Stimulated activated CD8-positive, alpha-beta memory T cell treated with anti-CD3 and anti-CD28 coated beads, Interleukin-7, amount 100 ng/mL, for 1 hour (primary cell): ENCODE measurements around the gene TMC3.
"Not testable (repeated sequence)": the region's sequence is repeated elsewhere in the genome, so short reads cannot be mapped to it uniquely, and the experiment has no call there.

ENCODE experiments used
- DNase-seq, 2 donors: peaks; one replicate each; pipeline ENCODE4 v3.0.0-alpha.2; 2020; ENCODE audit warnings: low read depth in 2 of 2

The TMC3 gene

DNA sequence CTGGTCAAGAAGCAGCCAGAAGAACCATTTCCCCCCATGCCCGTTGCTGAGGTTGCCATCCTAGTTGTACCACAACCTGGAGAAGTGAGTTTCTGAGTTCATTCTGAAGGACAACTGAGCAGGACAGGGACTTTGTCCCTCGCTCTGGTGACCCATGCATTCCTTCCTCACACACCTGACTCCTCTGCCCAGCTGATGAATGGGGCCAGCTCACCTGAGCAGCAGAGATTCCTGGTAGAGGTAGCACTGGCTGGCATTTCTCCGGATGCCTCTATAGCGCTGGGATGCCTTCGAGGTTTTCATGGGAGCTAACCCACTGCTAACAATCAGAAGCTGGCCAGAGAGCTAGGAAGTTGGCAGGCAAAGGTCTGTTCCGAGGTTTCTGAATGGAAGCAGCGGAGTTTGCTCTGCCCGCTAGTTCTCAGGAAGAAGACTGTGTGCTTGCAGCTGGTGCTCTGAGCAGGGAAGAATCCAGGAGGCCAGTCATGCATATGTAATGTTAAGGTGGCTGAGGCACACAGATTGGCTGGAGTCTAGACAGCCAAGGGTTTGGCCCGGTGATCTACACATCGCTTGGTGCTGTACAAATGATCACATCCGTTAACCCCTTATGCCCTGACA lies at the start of gene TMC3:
Gene TMC3, minus strand, starts transcription at position 439 of the 621 bp plus-strand sequence. Its CDS starts 136 bp downstream, at position 303.
- no peak for DNase-seq

DNA sequence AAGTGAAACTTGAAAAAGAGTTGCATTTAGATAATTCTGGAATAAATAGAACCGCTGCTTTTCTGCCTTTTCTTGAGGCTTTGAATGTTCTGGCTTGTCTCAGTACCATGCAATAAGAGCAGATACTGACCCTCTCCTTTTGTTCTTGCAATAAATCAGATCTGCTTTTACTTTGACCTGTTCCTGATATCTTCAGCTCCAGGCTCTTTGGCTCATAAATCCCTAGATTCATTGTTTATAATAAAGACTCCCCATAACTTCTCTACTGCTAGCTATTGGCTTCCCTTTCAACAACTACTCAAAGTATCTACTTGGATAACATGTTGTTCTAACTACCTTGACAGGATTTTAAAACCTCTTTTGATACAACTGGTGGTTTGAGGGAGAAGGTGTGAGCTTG lies 47.4 kb upstream of the TMC3 start:
- no peak for DNase-seq

DNA sequence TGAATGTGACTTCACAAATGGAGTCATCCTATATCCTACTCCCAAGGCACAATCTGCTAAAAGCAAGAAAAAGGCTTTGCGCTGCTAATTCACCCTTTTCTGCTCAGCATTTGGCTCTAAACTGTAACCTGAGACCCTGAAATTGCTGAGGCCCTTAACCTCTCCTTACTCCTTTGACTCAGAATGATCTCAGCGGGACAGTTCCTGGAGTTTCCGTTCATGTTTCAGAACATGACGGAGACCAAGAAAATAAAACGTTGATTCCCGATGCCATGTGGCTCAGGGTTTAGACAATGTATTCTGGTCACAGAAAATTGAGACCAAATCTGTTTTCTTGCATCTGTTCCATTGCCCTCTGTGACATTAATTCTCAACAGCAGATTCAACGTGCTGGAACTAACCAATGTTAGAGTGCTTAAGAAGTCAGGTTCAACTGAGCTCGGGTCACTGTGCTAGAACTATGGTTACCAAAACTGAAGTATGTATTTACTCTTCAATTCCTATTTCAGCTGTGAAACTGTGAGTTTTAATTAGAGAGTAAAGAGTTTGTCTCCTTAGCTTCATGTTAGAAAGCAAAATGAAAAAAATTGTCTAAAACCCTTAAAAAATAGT lies 45.4 kb upstream of the TMC3 start:
- no peak for DNase-seq

DNA sequence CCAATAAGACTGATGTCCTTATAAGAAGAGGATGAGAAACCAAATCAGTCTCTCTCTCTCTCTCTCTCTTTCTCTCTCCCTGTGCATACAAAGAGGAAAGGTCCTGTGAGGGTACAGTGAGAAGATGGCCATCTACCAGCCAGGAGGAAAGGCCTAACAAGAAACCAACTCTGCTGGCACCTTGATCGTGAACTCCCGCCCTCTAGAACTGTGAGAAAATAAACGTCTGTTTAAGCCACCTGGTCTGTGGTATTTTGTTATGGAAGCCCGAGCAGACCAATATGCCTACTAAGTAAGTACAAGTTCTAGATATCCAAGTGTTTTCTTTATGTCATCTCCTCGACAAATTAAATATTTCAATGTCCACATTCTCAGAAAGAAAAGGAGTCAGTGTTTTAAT lies 44.9 kb upstream of the TMC3 start:
- DNase-seq = no peak

DNA sequence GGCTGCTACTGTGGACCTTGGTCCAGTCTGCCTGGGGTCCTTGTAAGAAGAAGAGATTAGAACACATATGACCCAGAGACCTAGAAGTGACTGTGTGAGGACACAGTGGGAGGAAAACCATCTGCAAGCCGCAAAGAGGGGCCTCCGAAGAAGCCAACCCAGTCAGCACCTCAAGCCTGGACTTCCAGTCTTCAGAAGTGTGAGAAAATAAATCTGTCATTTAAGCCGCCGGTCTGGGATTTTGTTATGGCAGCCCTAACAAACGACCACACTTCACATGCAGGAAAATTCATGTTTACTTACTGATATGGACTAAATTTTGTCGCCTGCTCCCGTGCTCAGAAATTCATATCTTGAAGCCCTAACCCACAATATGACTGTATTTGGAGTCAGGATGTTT lies 44.4 kb upstream of the TMC3 start:
- no peak for DNase-seq

DNA sequence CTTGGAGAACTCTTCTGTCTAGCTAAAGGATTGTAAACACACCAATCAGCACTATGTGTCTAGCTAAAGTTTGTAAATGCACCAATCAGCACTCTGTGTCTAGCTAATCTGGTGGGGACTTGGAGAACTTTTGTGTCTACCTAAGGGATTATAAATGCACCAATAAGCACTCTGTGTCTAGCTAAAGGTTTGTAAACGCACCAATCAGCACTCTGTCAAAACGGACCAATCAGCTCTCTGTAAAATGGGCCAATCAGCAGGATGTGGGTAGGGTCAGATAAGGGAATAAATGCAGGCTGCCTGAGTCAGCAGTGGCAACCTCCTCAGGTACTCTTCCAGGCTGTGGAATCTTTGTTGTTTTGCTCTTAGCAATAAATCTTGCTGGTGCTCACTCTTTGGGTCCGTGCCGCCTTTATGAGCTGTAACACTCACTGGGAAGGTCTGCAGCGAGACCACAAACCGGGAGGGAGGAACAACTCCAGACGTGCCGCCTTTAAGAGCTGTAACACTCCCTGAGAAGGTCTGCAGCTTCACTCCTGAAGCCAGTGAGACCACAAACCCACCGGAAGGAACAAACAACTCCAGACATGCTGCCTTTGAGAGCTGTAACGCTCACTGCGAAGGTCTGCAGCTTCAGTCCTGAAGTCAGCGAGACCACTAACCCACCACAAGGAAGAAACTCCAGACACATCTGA lies 40.4 kb upstream of the TMC3 start:
- not testable (repeated sequence) for DNase-seq

DNA sequence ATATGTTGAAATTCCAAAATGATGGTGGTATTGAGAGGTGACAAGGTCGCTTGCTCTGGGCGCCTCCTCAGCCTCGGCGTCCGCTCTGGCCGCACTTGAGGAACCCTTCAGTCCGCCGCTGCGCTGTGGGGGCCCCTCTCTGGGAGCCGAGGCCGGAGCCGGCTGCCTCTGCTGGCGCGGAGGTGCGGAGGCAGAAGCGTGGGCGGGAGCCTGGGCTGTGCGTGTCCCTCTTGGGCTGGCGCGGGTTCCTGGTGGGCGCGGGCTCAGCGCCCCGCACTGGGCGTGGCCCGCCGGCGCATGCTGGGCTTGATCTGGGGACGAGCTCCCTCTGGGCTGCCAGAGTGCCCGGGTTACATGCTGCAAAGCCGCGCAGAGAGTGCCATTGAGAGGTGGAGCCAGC lies 39.8 kb upstream of the TMC3 start:
- no peak for DNase-seq

DNA sequence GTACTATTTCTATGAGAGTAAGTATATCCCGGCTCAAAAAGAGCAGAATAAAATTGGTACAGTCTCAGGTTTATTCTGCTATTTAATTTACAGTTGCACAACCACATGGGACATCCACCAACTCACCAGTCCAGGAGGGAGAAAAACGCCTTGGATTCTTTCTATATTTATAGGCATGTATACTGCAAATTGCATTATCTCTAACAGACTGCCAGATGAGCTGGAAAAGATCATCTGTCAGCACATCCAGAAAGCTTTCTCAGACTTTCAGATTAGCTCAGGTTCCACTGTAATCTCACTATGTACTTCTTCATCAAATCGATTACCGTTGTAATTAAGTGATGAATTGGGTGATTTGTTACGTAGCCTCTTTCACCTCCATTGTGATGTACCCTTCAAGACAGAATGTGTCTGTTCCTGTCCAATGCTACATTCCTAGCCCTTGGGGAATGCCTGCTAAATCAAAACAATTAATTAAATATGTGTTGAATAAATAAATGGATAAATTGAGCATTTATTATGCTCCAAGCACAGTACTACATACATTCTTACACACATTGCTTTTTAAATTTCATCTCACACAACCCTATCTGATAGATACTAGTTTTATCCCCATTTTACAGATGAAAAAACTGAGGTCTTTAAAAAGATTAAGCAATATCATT lies 38.1 kb upstream of the TMC3 start:
- no peak for DNase-seq

DNA sequence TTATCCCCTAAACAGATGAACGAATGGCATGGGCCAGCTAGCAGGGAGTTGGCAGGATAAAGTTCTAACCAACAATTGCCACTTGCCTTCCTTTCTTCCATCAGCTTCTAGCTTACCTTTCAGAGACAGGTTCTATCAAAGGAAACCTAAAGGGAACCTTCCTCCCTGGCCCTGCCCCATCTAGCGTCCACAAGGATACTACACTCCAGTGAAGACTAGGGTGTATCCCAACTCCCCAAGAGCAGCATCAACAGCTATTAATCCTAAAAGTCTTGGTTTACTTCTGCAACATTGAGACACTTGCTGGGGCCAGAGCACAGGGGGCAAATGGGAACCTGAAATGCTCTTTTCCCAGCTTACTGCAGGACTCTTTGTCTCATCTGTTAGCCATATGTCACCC lies 37.0 kb upstream of the TMC3 start:
- no peak for DNase-seq

DNA sequence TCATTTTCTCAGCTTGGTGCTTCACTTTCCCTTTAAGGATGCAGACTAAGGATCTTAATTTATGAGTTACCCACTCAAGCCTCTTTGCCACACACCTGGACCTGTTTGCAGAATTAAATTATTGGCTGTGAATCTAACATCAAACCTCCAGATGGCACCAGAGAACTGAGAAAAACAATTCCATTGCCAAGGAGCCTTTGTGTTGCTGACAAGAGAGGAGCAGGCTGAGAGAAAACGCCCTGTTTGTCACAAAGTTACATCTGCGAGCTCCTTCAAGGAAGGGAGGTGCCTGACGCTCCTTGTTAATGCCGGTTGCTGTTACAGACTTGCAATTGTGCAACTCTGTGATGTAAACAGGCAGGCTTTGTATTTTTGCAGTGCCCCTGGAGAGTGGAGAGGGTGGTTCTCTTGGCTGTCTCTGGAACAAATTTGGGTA lies 36.3 kb upstream of the TMC3 start:
- no peak for DNase-seq

DNA sequence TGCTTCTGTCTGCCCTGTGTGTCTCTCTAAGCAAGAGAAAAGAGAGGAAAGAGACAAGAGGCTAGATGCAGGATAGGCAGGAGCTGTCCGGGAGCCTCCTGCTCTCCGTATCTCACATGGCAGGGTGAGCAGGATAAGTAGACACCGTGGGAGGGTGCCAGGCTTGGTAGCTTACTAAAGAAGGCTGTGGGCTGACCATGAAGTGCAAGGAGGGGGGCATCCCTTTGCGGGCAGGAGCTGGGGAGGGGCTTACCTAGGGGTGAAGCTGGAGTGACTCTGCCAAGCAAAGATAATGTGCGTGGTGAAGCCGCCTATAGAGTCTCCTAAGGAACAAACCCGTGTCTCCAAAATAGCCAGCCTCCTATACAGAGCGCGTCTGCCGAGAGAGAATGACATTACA lies 33.7 kb upstream of the TMC3 start:
- DNase-seq = no peak

DNA sequence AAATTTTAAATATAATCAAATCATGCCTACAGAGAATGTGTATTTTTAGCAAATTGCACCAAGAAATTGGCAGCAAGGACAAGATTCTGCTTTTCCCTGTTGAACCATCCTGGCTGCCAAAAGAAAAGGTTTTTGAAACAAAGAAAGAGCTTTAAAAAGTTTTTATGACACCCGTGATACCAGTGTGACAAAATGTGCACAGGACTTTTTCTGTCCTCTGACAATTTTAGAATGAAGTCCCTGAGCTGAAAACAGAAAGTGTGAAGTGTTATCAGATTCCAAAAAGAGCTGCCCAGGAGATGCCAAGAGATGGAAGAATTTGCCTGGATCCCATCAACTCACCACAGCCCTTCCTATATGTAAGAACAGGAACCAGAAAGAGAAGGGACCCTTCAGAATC lies 33.2 kb upstream of the TMC3 start:
- DNase-seq = no peak

DNA sequence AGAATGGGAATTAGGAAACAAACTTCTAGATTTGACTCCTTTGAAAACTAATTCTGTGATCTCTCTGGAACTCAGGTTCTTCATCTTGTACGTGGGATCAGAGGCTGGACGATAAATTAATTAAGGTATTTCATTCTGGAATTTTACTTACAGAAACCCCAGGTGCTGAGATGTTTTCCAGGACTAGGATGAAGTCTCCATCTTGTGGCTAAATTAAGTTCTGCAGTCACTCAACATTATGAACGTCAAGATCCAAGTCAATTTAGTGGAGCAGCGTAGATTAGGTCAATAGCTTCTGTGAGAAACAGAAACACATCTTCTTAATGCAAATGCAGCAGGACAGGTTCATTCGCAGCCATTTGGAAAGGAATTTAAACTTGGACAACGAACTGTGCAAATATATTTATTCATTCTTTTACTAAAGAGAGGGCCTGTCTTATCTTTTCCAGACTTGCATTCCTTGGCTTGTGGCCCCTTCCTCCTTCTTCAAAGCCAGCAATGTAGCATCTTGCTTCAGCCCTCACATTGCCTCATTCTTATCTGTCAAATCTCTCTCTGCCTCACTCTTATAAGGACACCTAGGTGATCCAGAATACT lies 26.7 kb upstream of the TMC3 start:
- no peak for DNase-seq

DNA sequence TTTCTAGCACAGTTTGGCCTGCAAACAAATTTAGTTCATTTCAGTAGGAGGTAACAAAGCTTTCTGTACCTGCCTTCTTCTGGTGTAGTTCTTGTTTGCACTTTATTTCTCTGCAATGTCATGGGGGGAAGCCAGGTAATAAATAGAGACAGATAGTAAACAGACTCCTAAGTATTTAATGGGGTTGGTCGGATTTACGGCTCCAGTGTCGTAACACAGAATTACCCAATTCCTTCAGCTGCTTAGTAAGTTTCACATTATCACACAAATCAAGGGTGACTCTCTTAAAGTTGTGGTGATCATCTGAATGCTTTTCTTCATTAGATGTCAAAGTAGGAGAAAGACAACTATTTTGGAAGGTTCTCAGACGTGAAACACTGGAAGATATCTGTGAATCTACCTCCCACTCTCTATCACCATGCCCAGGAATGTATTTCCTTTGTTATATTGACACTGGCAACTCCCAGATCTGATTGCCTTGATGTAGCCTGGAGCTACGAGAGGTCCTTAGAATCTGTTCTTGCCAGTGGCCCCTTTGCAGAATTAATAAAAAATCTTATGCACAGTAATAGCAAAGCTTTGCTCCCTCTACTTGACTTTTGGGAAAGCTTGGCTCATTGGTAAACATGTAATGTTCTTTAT lies 25.0 kb upstream of the TMC3 start:
- no peak for DNase-seq

DNA sequence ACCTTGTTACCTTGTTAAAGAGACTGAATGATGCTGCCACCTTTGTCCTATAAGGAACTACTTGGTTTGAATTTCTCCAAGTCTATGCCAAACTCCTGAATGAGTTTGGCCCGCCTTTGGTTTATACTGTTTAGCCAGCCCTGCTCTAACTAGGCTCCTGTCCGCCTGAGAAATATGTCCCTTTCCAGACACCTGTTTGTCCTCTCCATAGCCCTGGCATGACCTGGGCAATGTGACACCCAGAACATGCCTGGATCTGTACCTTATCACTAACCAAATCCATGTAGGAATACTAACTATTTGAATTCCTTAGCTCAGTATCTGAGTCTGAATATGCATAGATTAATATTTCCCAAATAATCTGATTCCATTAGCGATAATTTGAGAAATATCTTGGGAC lies 24.4 kb upstream of the TMC3 start:
- DNase-seq = no peak

DNA sequence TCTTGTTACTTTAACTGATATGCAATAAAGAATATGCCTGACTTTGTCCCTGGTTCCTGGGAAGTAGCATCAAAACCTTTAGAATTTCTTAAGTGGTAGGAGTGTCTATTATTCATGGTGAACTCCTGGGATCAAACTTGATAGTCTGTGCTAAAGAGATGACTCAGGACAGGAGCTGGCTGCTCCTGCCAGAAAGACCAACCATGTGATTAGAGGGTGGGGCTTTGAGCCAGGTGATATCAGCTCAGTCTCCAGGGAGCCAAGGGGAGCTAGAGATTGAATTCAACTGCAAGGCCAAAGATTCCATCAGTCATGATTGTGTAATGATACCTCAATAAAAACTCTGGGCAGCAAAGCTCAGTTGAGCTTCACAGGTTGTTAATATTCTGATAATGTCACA lies 20.6 kb upstream of the TMC3 start:
- no peak for DNase-seq

DNA sequence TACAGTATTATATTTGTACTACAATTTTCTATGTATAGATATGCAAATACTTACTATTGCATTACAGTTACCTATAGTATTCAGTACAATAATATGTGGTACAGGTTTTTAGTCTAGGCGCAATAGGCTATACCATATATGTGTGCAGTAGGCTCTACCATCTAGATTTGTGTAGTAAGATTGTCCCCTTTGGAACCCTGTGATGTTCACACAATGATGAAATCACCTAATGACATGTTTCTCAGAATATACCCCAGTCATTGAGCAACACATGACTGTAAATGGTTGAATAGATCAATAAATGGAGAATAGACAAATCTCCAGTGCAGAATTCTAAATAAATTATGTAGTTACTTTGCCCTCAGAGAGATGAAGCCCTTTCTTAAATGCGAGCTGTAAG lies 17.6 kb upstream of the TMC3 start:
- no peak for DNase-seq

DNA sequence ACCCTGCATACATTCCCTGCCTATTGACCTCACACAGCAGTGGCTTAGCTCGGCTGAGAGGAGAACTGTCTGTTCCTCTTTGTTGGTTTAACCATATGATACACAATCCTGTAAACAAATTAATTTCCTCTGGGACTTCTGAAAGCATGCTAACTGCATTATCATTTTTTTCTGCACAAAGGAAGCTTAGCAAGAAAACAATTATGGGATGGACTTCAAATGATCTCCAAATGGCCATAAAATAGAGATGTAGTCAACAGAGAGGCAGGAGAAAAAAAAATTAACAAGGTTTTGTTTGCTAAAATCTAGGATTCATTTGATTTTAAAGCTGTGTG lies 14.4 kb upstream of the TMC3 start:
- no peak for DNase-seq

DNA sequence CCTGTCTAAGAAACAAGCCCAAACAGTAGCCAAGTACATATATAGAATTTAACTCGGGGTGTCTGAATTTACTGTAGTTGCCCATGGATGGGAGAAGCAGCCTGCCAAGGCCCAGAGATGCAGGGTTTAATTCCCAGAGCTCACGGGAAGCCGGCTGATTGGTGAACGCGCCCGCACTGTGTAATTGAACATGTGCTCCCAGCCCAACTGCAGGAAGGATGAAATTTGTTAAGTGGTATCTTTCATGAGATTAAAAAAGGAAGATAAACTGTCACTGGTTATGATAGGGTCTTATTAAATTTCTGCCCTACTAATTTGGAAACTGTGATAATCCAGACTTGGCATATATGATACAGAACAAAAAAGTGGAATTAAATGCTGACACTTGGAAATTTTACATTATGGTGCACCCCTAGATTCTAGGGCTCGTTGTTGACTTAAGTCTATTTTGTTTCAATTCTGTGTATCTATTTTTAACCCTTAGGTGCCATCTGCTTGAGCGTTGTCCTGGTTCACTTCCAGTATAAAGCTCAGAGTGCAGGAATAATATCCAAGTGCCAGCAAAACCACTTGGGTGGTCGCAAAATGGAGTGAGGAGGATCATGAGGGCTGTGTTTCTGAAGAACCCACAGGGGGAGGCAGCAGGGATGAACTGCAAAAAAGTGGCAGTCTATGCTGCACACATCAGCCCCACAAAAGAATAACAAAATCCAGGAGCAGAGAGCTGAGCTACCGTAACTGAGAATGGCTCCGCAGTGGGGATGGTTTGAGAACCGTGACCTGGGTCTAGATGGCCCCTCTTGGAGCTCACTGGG lies 13.8 kb upstream of the TMC3 start:
- DNase-seq = no peak

DNA sequence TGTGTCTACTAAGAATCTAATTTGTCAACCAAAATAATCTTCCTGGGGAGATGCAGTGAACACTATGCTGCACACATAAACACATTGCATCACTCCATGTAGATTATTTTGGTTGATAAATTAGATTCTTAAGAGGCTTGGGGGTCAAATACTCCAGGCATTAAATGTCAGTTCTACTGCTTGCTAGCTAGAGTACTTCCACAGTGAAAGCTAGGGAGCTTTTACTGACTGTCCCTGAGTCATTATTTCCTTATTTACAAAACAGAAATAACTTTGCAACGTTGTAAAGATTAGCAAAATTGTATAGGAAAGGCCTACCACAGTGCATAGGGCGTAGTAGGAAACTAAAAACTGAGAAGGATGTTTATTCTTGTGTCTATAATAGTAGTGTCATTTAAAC lies 12.9 kb upstream of the TMC3 start:
- no peak for DNase-seq

DNA sequence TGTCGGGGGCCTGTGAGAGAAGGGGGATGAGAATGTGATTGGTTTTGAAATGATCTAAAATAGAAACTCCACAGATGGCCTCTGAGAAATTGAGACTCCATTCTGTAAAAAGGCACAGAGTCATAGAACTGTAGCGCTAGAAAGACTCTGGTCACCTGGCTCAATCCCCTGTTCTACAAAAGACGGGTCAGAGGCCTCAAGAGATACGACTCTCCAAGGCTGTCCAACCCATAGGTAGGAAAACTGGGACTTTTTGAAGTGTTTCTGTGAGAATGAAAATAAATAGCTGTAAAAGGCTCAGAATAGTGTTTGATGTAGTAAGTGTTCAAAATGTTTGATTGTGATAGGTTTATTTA lies 11.7 kb upstream of the TMC3 start:
- DNase-seq = no peak
